ENCODE results near the gene CDH3. TPM values are rescaled to one million over a fixed set of nuclear protein-coding genes. Genes with fewer than 3 reads are reported as not detected.

CDH3 gene
- total RNA-seq, 2 donors from 2014 or later: 79.6 to 88.1 TPM

GRCh38 chr16:68686905-68687304 is 41.8 kb downstream of the CDH3 start:
- H3K9me3 Mint-ChIP-seq: no peaks in the 10 kb centered on the region
- no peaks in the 10 kb centered on the region for H3K36me3 ChIP-seq (ENCODE audit: control insufficient read depth, insufficient read depth, low read length)
- H3K4me1 Mint-ChIP-seq: no peaks in the 10 kb centered on the region
- no peak overlapping the region for H3K27ac Mint-ChIP-seq
- no peaks in the 10 kb centered on the region for H3K4me1 ChIP-seq (ENCODE audit: control insufficient read depth, insufficient read depth, low read length)
- H3K27me3 ChIP-seq (ENCODE audit: control insufficient read depth, insufficient read depth, low read length, poor library complexity, severe bottlenecking): no peaks in the 10 kb centered on the region
- no peak overlapping the region for H3K4me3 Mint-ChIP-seq
- no peak for DNase-seq
- no peaks in the 10 kb centered on the region for H3K9me3 ChIP-seq (ENCODE audit: control insufficient read depth, low read length)
- H3K4me3 ChIP-seq (ENCODE audit: low read length): no peak overlapping the region
- H3K9ac ChIP-seq (ENCODE audit: extremely low read depth, low read length, poor library complexity, severe bottlenecking): no peak overlapping the region
- no peak for TF ChIP-seq CTCF (conservative IDR thresholded peaks at IDR 0.05)
- WGBS, 2 experiments (ENCODE audit: insufficient coverage in 1 of 2, insufficient read length in 1 of 2): 91 to 93% methylated on average over 3 to 5 of the region's 5 CpGs
- H3K36me3 Mint-ChIP-seq (ENCODE audit: low read depth): peaks cover 65% of the 10 kb centered on the region
- no peak overlapping the region for H3K27ac ChIP-seq (ENCODE audit: low read depth, low read length)
- H3K27me3 Mint-ChIP-seq (ENCODE audit: insufficient read depth): no peaks in the 10 kb centered on the region

GRCh38 chr16:68689921-68690320 is 44.8 kb downstream of the CDH3 start:
- no peak overlapping the region for H3K9ac ChIP-seq (ENCODE audit: extremely low read depth, low read length, poor library complexity, severe bottlenecking)
- no peaks in the 10 kb centered on the region for H3K27me3 ChIP-seq (ENCODE audit: control insufficient read depth, insufficient read depth, low read length, poor library complexity, severe bottlenecking)
- Mint-ChIP-seq H3K4me3 (no peak overlapping the region), H3K9me3 (no peaks in the 10 kb centered on the region), H3K4me1 (no peaks in the 10 kb centered on the region), H3K27me3 (ENCODE audit: insufficient read depth) (no peaks in the 10 kb centered on the region), H3K27ac (no peak overlapping the region), H3K36me3 (ENCODE audit: low read depth) (peaks cover 67% of the 10 kb centered on the region)
- WGBS, 2 experiments (ENCODE audit: insufficient coverage in 1 of 2, insufficient read length in 1 of 2): 90 to 94% methylated on average over 2 to 5 of the region's 5 CpGs
- no peaks in the 10 kb centered on the region for H3K36me3 ChIP-seq (ENCODE audit: control insufficient read depth, insufficient read depth, low read length)
- no peaks in the 10 kb centered on the region for H3K4me1 ChIP-seq (ENCODE audit: control insufficient read depth, insufficient read depth, low read length)
- H3K9me3 ChIP-seq (ENCODE audit: control insufficient read depth, low read length): no peaks in the 10 kb centered on the region
- H3K27ac ChIP-seq (ENCODE audit: low read depth, low read length): no peak overlapping the region
- TF ChIP-seq CTCF (conservative IDR thresholded peaks at IDR 0.05): no peak
- H3K4me3 ChIP-seq (ENCODE audit: low read length): no peak overlapping the region
- no peak for DNase-seq

GRCh38 chr16:68695575-68695974 is 50.5 kb downstream of the CDH3 start:
- Mint-ChIP-seq H3K4me1 (no peaks in the 10 kb centered on the region), H3K36me3 (ENCODE audit: low read depth) (peaks cover 62% of the 10 kb centered on the region), H3K9me3 (no peaks in the 10 kb centered on the region), H3K27ac (no peak overlapping the region), H3K27me3 (ENCODE audit: insufficient read depth) (no peaks in the 10 kb centered on the region), H3K4me3 (no peak overlapping the region)
- no peaks in the 10 kb centered on the region for H3K27me3 ChIP-seq (ENCODE audit: control insufficient read depth, insufficient read depth, low read length, poor library complexity, severe bottlenecking)
- H3K9ac ChIP-seq (ENCODE audit: extremely low read depth, low read length, poor library complexity, severe bottlenecking): no peak overlapping the region
- H3K4me3 ChIP-seq (ENCODE audit: low read length): no peak overlapping the region
- no peaks in the 10 kb centered on the region for H3K4me1 ChIP-seq (ENCODE audit: control insufficient read depth, insufficient read depth, low read length)
- H3K9me3 ChIP-seq (ENCODE audit: control insufficient read depth, low read length): no peaks in the 10 kb centered on the region
- no peak for DNase-seq
- no peak for TF ChIP-seq CTCF (conservative IDR thresholded peaks at IDR 0.05)
- no peak overlapping the region for H3K27ac ChIP-seq (ENCODE audit: low read depth, low read length)
- no peaks in the 10 kb centered on the region for H3K36me3 ChIP-seq (ENCODE audit: control insufficient read depth, insufficient read depth, low read length)
- 86 to 100% methylated on average over 2 to 11 of the region's 11 CpGs for WGBS, 2 experiments (ENCODE audit: insufficient coverage in 1 of 2, insufficient read length in 1 of 2)
